ENCODE data around the gene ABHD16B. TPM values are rescaled to one million over a fixed set of nuclear protein-coding genes. Genes with fewer than 3 reads are reported as not detected.

The ABHD16B gene
- total and polyA plus RNA-seq, 2 of the 13 experiments (the other 11 are each of a cell fraction or from before 2014, with no cell fraction given), result not detected

DNA sequence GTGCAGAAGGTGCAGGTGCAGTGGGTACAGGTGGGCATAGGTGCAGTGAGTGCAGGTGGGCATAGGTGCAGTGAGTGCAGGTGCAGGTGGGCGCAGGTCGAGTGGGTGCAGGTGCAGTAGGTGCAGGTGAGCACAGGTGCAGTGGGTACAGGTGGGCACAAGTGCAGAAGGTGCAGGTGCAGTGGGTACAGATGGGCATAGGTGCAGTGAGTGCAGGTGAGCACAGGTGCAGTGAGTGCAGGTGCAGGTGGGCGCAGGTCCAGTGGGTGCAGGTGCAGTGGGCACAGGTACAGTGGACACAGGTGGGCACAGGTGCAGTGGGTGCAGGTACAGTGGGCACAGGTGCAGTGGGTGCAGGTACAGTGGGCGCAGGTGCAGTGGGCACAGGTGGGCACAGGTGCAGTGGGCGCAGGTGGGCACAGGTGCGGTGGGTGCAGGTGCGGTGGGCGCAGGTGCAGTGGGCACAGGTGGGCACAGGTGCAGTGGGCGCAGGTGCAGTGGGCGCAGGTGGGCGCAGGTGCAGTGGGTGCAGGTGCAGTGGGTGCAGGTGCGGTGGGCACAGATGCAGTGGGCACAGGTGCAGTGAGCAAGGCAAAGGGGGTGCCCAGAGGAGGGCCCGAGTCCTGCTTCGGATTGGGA, 45.6 kb upstream of the ABHD16B start:
- POLR2A ChIA-PET, result interaction anchor here (1.3 kb wide), 1 partner anchor 141 kb away, joined by 3 read pairs; the partner anchor contains the start of gene UCKL1
- Histone ChIP-seq H2AFZ (ENCODE audit: low read length) (no peak overlapping the region), H3K27me3 (ENCODE audit: control insufficient read depth in 1 of 2, insufficient read depth in 2 of 2, low read length in 2 of 2) (no peaks in the 10 kb centered on the region), H4K20me1 (ENCODE audit: insufficient read depth, low read length) (no peaks in the 10 kb centered on the region), H3K4me3 (replicated peaks in 1 of 3; ENCODE audit: insufficient read depth in 1 of 3, low read depth in 2 of 3, low read length in 3 of 3) (no peak overlapping the region), H3K9ac (ENCODE audit: insufficient read depth, low read depth, low read length) (no peak overlapping the region), H3K27ac (ENCODE audit: extremely low read length, insufficient read depth, low read length) (no peak overlapping the region), H3K9me3 (ENCODE audit: low read length) (no peaks in the 10 kb centered on the region), H3K79me2 (ENCODE audit: insufficient read depth, low read length) (no peaks in the 10 kb centered on the region), H3K4me2 (ENCODE audit: low read depth, low read length) (no peak overlapping the region), H3K4me1 (ENCODE audit: insufficient read depth, low read length) (peaks cover 30% of the 10 kb centered on the region), H3K36me3 (replicated peaks in 1 of 2; ENCODE audit: control insufficient read depth in 1 of 2, insufficient read depth in 2 of 2, low read length in 2 of 2) (no peaks in the 10 kb centered on the region)
- 92% methylated on average over 14 of the region's 14 CpGs for WGBS (ENCODE audit: low lambda C conversion rate)
- in situ Hi-C loops (cut with HindIII; ENCODE audit: extremely low pct_ligation_motif_present, low pct_unique_long_range_greater_than_20kb), result no loop called here
- intact Hi-C loops (cut with micrococcal nuclease; ENCODE audit: unreplicated experiment), result no loop called here
- FAIRE-seq, result no peak
- BruUV-seq (replicated peaks), result no TSS peak
- CTCF ChIA-PET (ENCODE audit: low intra/inter-chr PET ratio, low total read pairs), result no interaction called here
- DNase-seq (ENCODE audit: low spot score), result no peak
- no peak for ATAC-seq
- no peak for TF ChIP-seq NONO (IDR thresholded peaks at IDR 0.05)
- no peak for TF ChIP-seq NONO (CRISPR knock-in tag; conservative IDR thresholded peaks at IDR 0.05)
- no peak for TF ChIP-seq ZNF383 (CRISPR knock-in tag; IDR thresholded peaks at IDR 0.05; ENCODE audit: borderline replicate concordance)
- no peak for TF ChIP-seq KLF12 (CRISPR knock-in tag; IDR thresholded peaks at IDR 0.05; ENCODE audit: borderline replicate concordance)
- TF ChIP-seq ZNF850 (CRISPR knock-in tag; conservative IDR thresholded peaks at IDR 0.05), result no peak
- TF ChIP-seq SOX13 (IDR thresholded peaks at IDR 0.05), result no peak
- no peak for TF ChIP-seq SOX13 (CRISPR knock-in tag; conservative IDR thresholded peaks at IDR 0.05 in 1 of 2, IDR thresholded peaks at IDR 0.05 in 1 of 2)
- TF ChIP-seq ZNF616 (CRISPR knock-in tag; IDR thresholded peaks at IDR 0.05; ENCODE audit: low read depth), result no peak
- TF ChIP-seq TOE1 (CRISPR knock-in tag; IDR thresholded peaks at IDR 0.05), result no peak
- TF ChIP-seq ZSCAN21 (CRISPR knock-in tag; IDR thresholded peaks at IDR 0.05; ENCODE audit: borderline replicate concordance), result peak; percentile 37; the same call in 1 of the 2 replicates
- TF ChIP-seq ZEB1 (IDR thresholded peaks at IDR 0.05; ENCODE audit: insufficient replicate concordance, low read depth), result peak; percentile 87
- TF ChIP-seq, protein P1, sequence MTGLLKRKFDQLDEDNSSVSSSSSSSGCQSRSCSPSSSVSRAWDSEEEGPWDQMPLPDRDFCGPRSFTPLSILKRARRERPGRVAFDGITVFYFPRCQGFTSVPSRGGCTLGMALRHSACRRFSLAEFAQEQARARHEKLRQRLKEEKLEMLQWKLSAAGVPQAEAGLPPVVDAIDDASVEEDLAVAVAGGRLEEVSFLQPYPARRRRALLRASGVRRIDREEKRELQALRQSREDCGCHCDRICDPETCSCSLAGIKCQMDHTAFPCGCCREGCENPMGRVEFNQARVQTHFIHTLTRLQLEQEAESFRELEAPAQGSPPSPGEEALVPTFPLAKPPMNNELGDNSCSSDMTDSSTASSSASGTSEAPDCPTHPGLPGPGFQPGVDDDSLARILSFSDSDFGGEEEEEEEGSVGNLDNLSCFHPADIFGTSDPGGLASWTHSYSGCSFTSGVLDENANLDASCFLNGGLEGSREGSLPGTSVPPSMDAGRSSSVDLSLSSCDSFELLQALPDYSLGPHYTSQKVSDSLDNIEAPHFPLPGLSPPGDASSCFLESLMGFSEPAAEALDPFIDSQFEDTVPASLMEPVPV (CRISPR knock-in tag; IDR thresholded peaks at IDR 0.05), result no peak
- TF ChIP-seq HNRNPL (IDR thresholded peaks at IDR 0.05; ENCODE audit: low read depth, low read length), result peak; percentile 98
- TF ChIP-seq CENPT (CRISPR knock-in tag; IDR thresholded peaks at IDR 0.05; ENCODE audit: low read depth), result 0 out of 2 replicates have a peak, but pooled peaks have one; percentile 16
- TF ChIP-seq ZBTB3 (CRISPR knock-in tag; IDR thresholded peaks at IDR 0.05; ENCODE audit: borderline replicate concordance, low read depth), result no peak
- no peak for TF ChIP-seq AHR (CRISPR knock-in tag; IDR thresholded peaks at IDR 0.05)
- no peak for TF ChIP-seq ZNF816 (CRISPR knock-in tag; IDR thresholded peaks at IDR 0.05; ENCODE audit: borderline replicate concordance)
- no peak for TF ChIP-seq ZNF333 (CRISPR knock-in tag; IDR thresholded peaks at IDR 0.05; ENCODE audit: borderline replicate concordance)
- TF ChIP-seq EP300 (IDR thresholded peaks at IDR 0.05; ENCODE audit: low read depth in 2 of 2, low read length in 2 of 2), result no peak
- no peak for TF ChIP-seq EP300 (CRISPR knock-in tag; IDR thresholded peaks at IDR 0.05; ENCODE audit: borderline replicate concordance)
- no peak for TF ChIP-seq CBFB (CRISPR knock-in tag; IDR thresholded peaks at IDR 0.05)
- TF ChIP-seq, protein P2, sequence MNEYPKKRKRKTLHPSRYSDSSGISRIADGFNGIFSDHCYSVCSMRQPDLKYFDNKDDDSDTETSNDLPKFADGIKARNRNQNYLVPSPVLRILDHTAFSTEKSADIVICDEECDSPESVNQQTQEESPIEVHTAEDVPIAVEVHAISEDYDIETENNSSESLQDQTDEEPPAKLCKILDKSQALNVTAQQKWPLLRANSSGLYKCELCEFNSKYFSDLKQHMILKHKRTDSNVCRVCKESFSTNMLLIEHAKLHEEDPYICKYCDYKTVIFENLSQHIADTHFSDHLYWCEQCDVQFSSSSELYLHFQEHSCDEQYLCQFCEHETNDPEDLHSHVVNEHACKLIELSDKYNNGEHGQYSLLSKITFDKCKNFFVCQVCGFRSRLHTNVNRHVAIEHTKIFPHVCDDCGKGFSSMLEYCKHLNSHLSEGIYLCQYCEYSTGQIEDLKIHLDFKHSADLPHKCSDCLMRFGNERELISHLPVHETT (CRISPR knock-in tag; conservative IDR thresholded peaks at IDR 0.05), result no peak

Data from HepG2 (cell line).